ENCODE data around the gene VARS2.

- no peak for TF ChIP-seq CTCF (IDR thresholded peaks at IDR 0.05)
- no peak for TF ChIP-seq EZH2 (IDR thresholded peaks at IDR 0.05; ENCODE audit: borderline replicate concordance, insufficient read depth, low read depth, low read length, poor library complexity, severe bottlenecking)
These were observed 5.3 kb upstream of the VARS2 start for GRCh38 chr6:30908700-30909099.

All from B cell (primary cell).